GM12874 (cell line): Measurements from ENCODE around the gene TMTC2.

ENCODE experiments used
- TF ChIP-seq, protein P1 (sequence below): IDR thresholded peaks from 2 replicates; pipeline ENCODE4 v1.5.1; 2011; ENCODE audit warnings: low read depth, mild to moderate bottlenecking, control low read depth, low read length, moderate library complexity; ENCODE audit not compliant: insufficient read depth

Gene TMTC2

DNA sequence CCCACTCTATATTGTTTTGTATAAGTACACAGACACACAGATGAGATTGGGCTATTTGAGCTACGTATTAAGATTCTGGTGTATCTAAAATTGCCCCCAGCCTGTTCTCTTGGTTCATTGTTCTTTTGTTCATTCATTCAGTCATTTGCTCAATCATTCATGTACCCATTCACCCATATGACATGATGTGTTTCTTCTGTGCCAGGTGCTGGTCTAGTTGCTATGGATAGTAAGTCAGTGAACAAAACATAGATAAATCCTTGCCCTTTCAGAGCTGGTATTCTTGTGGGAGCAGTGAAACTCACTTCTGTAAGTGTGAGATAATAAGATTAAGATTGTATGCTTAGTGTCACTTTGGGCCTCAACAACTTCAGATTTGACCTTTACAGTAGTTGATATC is 191.3 kb downstream of the TMTC2 start:
- TF ChIP-seq, protein P1, sequence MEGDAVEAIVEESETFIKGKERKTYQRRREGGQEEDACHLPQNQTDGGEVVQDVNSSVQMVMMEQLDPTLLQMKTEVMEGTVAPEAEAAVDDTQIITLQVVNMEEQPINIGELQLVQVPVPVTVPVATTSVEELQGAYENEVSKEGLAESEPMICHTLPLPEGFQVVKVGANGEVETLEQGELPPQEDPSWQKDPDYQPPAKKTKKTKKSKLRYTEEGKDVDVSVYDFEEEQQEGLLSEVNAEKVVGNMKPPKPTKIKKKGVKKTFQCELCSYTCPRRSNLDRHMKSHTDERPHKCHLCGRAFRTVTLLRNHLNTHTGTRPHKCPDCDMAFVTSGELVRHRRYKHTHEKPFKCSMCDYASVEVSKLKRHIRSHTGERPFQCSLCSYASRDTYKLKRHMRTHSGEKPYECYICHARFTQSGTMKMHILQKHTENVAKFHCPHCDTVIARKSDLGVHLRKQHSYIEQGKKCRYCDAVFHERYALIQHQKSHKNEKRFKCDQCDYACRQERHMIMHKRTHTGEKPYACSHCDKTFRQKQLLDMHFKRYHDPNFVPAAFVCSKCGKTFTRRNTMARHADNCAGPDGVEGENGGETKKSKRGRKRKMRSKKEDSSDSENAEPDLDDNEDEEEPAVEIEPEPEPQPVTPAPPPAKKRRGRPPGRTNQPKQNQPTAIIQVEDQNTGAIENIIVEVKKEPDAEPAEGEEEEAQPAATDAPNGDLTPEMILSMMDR = no peak

DNA sequence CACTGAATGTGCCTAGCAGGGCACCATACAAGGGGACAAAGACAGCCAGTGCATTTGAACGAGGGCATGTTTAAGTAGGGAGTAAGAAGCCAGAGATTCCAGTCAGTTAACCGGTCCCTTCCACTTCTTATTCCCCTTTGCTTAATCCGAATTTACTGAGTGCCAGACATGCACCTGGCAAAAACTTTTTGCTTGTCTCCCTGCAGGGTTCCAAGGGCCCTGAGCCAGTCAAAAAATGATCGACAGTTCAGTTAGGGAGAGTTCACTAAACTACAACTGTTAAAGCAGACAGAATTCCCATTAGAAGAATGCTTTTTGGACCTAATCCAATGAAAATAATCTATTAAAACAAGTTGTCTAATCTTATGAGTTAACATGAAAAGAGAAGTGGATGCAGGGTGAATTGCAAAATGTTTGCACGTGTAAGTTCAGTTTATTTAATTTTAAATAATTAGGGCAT is 193.8 kb downstream of the TMTC2 start:
- TF ChIP-seq, protein P1 = no peak

DNA sequence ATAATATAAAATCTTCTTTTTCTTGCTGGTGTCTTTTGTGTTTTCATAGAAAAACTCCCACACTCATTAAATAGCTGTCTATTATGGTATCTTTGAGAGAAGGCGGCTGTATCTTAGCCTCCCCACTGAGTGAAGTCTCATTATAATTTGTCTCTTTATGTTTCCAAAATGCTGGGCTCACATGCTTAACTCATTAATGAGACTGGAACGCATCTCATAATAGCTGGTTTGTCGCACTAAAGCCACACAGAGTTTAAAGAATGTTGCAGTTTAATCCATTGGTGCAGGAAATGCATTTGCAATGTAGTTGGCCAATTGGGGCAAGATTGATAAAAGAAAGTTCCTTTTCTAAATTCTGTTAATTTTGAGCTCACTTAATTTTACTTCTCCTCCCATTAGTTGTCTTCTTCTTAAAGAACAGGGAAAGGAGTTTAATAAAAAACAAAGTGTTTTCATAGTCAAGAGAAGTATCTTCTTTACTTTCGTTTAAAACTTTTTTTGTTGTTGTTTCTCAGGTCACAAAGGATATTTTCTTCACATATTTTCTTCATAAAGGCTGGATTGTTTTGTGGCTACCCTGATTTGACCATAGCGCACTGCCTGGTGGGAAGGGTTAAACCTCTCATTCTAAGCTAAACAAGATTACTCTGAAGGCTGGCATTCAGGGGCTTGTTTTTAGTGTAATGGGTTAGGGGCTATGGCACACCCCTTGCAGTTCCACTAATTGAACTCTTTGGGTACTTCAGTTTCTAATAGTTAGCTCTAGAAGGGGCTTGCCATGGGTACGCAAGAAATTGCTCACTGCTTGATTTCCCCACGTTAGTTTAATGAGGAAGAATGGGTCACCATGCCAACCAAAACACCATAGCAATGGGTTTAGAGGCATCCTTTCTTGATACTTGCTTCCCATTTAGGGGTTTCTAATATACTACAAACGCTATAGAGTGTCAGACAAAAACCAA is 197.0 kb downstream of the TMTC2 start:
- TF ChIP-seq, protein P1 = no peak

DNA sequence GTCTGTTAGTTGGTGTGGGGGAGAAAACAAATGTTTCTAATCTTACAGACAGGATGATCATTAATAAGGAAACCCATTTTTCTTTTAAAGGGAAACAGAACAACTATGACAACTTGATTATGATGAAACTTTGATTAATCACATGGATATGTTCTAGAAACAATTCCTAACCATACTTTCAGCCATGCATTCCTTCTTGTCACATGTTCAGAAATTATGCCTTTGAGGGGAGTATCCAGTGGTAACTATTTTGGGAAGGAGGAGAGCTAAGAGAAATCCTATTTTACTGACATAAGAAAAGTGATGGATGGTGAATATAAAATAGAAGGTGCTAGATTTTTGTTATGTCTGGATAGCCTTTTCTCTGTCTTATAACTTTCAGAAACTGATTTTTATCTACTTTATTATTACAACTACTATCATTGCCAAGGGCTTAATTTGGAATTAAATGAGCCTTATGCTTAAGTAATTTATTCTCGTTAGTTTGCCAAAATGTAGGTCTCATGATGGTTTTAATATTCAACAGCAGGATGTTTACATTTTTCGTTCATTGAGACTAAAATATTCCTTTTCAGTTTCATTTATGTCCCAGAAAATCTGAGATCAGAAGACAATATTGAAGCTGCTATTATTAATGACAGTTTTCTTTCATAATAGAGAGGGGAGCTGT is 200.1 kb downstream of the TMTC2 start:
- TF ChIP-seq, protein P1 = no peak

DNA sequence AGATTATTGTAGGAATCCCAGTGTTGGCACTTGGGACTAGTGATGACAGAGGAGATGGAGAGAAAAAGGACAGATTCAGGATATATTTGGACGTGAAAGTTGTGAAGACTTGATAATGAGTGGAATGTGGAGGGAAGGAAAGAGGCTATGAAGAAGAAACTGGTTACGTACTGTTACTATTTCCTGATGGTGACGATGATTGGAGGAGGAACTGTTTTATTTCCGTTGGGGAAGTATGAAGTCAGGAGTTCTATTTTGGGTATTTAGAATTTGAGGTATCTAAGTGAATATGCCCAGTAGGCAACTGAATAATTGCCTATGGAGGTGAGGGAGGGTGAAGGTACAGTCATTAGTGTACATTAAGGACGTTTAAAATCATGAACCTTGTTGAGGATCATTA is 207.2 kb downstream of the TMTC2 start:
- TF ChIP-seq, protein P1 = no peak

DNA sequence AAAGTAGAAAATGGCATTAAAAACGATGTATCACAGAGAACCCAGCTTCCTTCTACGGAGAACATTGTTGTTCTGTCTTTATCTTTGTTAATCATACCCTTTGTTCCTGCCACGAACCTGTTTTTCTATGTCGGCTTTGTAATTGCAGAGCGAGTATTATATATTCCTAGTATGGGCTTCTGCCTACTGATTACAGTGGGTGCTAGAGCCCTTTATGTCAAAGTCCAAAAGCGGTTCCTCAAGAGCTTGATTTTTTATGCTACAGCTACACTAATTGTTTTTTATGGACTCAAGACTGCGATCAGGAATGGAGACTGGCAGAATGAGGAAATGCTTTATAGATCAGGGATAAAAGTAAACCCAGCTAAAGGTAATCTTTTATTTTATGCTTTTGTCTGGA is 209.6 kb downstream of the TMTC2 start:
- TF ChIP-seq, protein P1 = no peak

DNA sequence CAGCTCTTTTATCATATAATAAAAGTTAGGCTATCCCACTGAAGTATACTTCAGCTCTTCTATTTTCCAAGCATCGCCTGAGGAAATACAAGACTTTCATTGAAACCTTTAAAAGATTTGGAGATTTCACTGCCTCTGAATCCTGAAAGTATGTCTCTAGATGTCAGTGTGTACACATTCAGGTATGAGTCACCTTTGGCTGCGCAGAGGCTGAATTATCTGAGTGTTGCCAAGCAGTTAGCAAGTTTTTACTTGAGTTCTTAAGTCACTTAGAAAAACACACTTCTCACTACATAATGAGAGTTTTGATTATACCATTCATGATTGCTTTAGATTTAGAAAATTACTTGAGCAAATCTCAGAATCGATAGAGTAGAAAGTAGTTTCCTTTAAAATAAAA is 210.3 kb downstream of the TMTC2 start:
- TF ChIP-seq, protein P1 = no peak
